ENCODE data around the gene SPNS3. TPM values are rescaled to one million over a fixed set of nuclear protein-coding genes. Genes with fewer than 3 reads are reported as not detected.

Gene SPNS3
- total RNA-seq, 2 experiments from 2014 or later: 11.7 to 14.3 TPM

- peak overlapping the region; percentile 37 for H3K4me3 Mint-ChIP-seq
- peak overlapping the region; percentile 38 for H3K27ac Mint-ChIP-seq
- no peaks in the 10 kb centered on the region for H3K36me3 Mint-ChIP-seq
- H3K4me1 Mint-ChIP-seq: peaks cover 5% of the 10 kb centered on the region
- DNase-seq: peak; percentile 87
- no peaks in the 10 kb centered on the region for H3K9me3 Mint-ChIP-seq
- no peaks in the 10 kb centered on the region for H3K27me3 Mint-ChIP-seq
Observed at GRCh38 chr17:4412933-4413831, 20.6 kb upstream of the SPNS3 start.

- H3K27ac Mint-ChIP-seq: no peak overlapping the region
- no peak overlapping the region for H3K4me3 Mint-ChIP-seq
Observed at GRCh38 chr17:4417129-4417667, 16.5 kb upstream of the SPNS3 start.

DNA sequence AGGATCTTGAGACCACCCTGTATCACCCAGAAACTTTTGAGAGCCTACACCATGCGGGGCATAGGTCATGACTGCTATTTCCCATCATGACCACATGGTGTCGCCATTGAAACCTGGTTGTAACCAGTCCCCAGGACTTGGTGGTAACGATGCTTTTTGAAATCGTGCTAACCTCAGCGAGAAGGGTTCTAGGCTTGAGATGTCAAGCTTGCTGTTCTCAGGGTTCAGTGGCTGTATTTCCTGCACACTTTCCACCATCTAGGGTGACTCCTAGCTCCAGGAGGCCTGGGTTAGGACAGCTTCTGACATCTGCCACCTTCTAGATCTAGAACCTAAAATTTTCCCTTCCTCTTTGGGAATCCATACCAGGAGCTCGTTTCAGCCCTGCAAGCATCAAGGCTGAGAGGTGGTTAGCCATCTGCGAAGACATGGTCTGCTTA lies 13.0 kb upstream of the SPNS3 start:
- H3K27ac Mint-ChIP-seq: no peak overlapping the region

More at GRCh38 chr17:4417129-4417667, 16.5 kb upstream of the SPNS3 start:
- Mint-ChIP-seq H3K9me3 (no peaks in the 10 kb centered on the region), H3K4me1 (peaks cover 5% of the 10 kb centered on the region), H3K27me3 (no peaks in the 10 kb centered on the region), H3K36me3 (no peaks in the 10 kb centered on the region)
- DNase-seq: no peak

DNA sequence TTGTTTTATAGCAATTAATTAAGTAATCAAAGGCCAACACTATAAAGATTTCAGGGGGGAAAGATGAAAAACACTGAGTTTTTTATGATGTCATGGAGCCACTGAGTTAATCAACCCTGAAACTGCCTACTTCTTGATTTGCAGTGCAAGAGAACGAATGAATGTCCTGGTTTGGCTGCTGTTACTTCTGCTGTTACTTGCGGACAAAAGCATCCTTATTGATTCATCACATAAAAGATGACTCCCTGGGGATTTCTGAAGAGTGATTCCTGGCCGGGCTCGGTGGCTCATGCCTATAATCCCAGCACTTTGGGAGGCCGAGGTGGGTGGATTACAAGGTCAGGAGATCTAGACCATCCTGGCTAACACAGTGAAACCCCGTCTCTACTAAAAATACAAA lies 10.9 kb upstream of the SPNS3 start:
- H3K36me3 Mint-ChIP-seq: no peaks in the 10 kb centered on the region

More for the DNA sequence above, 13.0 kb upstream of the SPNS3 start:
- no peaks in the 10 kb centered on the region for H3K4me1 Mint-ChIP-seq
- H3K9me3 Mint-ChIP-seq: no peaks in the 10 kb centered on the region
- no peaks in the 10 kb centered on the region for H3K27me3 Mint-ChIP-seq
- no peaks in the 10 kb centered on the region for H3K36me3 Mint-ChIP-seq
- peak; percentile 46 for DNase-seq
- no peak overlapping the region for H3K4me3 Mint-ChIP-seq

DNA sequence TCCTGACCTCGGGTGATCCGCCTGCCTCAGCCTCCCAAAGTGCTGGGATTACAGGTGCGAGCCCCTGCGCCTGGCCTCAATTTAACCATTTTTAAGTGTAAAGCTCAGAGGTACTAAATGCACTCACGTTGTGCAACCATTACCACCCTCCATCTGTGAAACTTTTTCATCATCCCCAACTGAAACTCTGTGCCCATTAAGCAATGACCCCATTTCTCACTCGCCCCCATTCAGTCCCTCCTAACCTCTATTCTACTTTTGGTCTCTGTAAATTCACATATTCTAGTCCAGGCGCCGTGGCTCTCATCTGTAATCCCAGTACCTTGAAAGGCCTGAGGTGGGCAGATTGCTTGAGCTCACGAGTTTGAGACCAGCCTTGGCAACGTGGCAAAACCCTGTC lies 8.3 kb upstream of the SPNS3 start:
- no peak overlapping the region for H3K27ac Mint-ChIP-seq
- H3K36me3 Mint-ChIP-seq: no peaks in the 10 kb centered on the region
- no peak overlapping the region for H3K4me3 Mint-ChIP-seq

More for the DNA sequence above, 10.9 kb upstream of the SPNS3 start:
- Mint-ChIP-seq H3K9me3 (no peaks in the 10 kb centered on the region), H3K27ac (no peak overlapping the region), H3K27me3 (no peaks in the 10 kb centered on the region), H3K4me1 (no peaks in the 10 kb centered on the region), H3K4me3 (no peak overlapping the region)
- no peak for DNase-seq

DNA sequence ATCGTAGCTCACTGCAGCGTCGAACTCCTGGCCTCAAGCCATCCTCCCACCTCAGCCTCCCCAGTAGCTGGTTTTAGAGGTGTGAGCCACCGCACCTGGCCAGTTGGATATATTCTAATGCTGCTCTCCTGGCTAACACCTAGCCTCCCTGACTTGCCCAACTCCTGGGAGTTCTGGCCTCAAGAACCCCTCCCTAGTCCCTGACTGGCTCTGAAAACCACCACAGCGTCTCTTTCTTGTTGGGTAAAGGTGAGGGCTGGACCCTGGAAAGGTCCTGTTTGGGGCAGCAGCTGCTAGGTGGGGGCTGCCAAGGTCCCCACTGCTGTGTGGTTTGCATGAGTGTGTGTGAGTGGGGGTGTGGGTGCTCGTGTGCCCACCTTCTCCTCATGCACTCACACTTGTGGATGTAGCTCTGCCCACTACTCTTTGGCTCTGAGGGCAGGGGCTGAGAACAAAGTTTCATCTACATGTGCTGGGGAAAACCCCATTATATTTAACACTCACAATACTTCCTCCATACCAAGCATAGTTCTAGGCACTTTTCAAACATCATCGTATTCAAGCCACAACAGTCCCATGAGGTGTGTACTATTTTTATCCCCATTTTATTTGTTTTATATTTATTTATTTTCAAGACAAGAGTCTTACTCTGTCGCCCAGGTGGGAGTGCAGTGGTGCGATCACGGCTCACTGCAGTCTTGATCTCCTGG lies 7.1 kb upstream of the SPNS3 start:
- H3K4me1 Mint-ChIP-seq: peaks cover 3% of the 10 kb centered on the region
- H3K27me3 Mint-ChIP-seq: no peaks in the 10 kb centered on the region

More for the DNA sequence above, 8.3 kb upstream of the SPNS3 start:
- Mint-ChIP-seq H3K4me1 (peaks cover 3% of the 10 kb centered on the region), H3K27me3 (no peaks in the 10 kb centered on the region), H3K9me3 (no peaks in the 10 kb centered on the region)
- no peak for DNase-seq

DNA sequence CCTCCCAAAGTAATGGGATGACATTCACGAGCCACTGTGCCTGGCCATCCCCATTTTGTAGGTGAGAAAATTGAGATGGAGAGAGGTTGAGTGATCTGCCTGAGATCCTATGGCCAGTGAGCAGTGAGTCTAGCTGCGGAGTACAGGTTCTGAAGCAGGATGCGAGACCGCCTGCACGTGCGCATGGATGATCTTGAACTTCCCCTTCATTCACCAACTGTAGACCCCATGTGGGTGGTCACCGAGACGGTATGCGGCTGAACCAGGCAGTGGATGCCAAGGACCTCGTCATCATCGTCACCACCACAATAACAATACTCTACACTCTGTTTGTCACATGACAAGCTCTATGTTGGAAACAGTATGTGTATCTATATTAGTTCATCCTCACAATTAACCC lies 6.2 kb upstream of the SPNS3 start:
- Mint-ChIP-seq H3K36me3 (no peaks in the 10 kb centered on the region), H3K27me3 (no peaks in the 10 kb centered on the region), H3K27ac (no peak overlapping the region)

More for the DNA sequence above, 7.1 kb upstream of the SPNS3 start:
- H3K27ac Mint-ChIP-seq: no peak overlapping the region
- DNase-seq: no peak
- H3K9me3 Mint-ChIP-seq: no peaks in the 10 kb centered on the region
- no peak overlapping the region for H3K4me3 Mint-ChIP-seq
- no peaks in the 10 kb centered on the region for H3K36me3 Mint-ChIP-seq

DNA sequence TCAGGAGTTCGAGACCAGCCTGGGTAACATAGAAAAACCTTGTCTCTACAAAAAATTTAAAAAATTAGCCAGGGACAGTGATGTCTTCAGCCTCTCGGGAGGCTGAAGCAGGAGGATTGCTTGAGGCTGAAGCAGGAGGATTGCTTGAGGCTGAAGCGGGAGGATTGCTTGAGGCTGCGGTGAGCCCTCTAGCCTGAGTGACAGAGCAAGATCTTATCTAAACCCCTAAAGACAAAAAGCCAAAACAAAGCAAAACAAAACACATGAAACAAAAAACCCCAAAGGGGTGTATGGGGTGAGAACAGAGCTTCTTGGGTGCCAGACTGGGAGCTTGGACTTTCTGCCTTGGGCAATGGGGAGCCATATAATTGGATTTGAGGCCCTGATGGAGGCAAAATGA lies 2.6 kb downstream of the SPNS3 start:
- H3K27me3 Mint-ChIP-seq: no peaks in the 10 kb centered on the region
- peaks cover 26% of the 10 kb centered on the region for H3K4me1 Mint-ChIP-seq
- DNase-seq: no peak
- no peak overlapping the region for H3K27ac Mint-ChIP-seq
- H3K36me3 Mint-ChIP-seq: peaks cover 7% of the 10 kb centered on the region
- H3K4me3 Mint-ChIP-seq: peak overlapping the region; percentile 12
- H3K9me3 Mint-ChIP-seq: no peaks in the 10 kb centered on the region

More for the DNA sequence above, 6.2 kb upstream of the SPNS3 start:
- H3K9me3 Mint-ChIP-seq: no peaks in the 10 kb centered on the region
- DNase-seq: no peak
- H3K4me3 Mint-ChIP-seq: no peak overlapping the region
- H3K4me1 Mint-ChIP-seq: peaks cover 3% of the 10 kb centered on the region

DNA sequence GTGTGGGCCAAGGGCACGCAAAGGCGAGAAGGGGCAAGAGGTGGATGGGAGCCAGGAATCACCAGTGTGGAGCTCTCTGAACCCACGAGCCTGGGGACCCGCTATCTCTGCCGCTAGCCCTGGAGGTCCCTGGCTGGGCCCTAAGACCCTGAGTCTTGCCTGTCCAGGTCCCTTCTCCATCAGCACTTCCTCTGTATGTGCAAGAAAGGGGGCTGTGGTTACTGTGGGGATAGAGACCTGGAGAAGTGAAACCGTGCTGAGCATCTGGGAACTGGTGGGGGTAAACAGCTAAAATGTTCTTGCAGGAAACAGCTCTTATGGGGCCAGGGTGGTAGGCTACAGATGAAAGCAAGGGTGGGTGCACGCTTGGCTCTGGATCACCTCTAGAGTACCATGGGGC lies 3.1 kb downstream of the SPNS3 start:
- no peaks in the 10 kb centered on the region for H3K27me3 Mint-ChIP-seq
- peak overlapping the region; percentile 7 for H3K27ac Mint-ChIP-seq
- peaks cover 7% of the 10 kb centered on the region for H3K36me3 Mint-ChIP-seq
- H3K9me3 Mint-ChIP-seq: no peaks in the 10 kb centered on the region
- H3K4me1 Mint-ChIP-seq: peaks cover 26% of the 10 kb centered on the region
- no peak overlapping the region for H3K4me3 Mint-ChIP-seq
- no peak for DNase-seq

GRCh38 chr17:4438162-4438944 lies 4.6 kb downstream of the SPNS3 start:
- Mint-ChIP-seq H3K27ac (no peak overlapping the region), H3K4me1 (peaks cover 21% of the 10 kb centered on the region), H3K36me3 (peaks cover 7% of the 10 kb centered on the region), H3K9me3 (no peaks in the 10 kb centered on the region), H3K27me3 (no peaks in the 10 kb centered on the region), H3K4me3 (no peak overlapping the region)
- no peak for DNase-seq

GRCh38 chr17:4440021-4440420 lies 6.3 kb downstream of the SPNS3 start:
- Mint-ChIP-seq H3K4me3 (no peak overlapping the region), H3K27me3 (no peaks in the 10 kb centered on the region), H3K27ac (no peak overlapping the region), H3K9me3 (no peaks in the 10 kb centered on the region), H3K36me3 (peaks cover 7% of the 10 kb centered on the region), H3K4me1 (peaks cover 14% of the 10 kb centered on the region)
- DNase-seq: no peak

DNA sequence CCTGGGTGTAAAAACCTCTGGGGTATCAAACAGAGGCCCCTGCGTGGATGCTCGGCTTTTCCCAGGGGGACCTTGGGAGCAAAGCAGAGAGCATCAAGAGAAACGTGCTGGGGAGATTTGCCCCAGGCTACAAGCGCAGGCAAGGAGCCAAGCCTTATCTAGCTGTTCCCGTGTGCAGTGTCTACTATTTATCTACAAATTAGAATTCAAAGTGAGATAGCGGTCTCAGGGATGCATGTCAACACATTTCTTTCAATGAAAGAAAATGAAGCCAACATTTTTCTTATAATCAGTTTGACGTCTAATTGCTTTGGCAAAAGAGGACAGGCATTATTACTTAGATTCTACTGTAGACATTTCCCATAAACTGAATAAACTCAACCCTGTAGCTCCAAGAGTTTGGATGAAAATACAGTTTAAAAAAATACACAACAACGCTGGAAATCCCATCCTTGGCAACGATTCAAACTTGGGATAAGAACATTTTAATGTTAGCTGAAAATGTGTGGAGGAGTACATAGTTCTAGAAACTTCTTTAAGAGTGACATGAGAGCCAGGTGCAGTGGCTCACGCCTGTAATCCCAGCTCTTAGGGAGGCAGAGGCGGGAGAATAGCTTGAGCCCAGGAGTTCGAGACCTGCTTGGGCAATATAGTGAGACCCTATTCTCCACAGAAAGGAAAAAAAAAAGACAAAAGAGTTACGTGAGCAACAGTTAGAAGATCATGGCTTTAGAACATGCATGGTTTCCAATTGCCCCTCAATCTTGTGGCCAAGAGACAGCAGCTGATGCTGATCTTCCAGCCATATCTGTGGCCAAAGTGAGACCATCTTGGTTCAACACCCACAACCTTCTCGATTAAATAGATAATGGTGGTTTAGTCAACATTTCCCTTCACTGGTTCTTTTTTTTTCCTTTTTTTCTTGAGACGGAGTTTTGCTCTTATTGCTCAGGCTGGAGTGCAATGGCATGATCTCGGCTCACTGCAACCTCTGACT lies 7.2 kb downstream of the SPNS3 start:
- Mint-ChIP-seq H3K9me3 (no peaks in the 10 kb centered on the region), H3K36me3 (peaks cover under 1% of the 10 kb centered on the region), H3K27me3 (no peaks in the 10 kb centered on the region), H3K4me3 (no peak overlapping the region), H3K27ac (no peak overlapping the region), H3K4me1 (peaks cover 8% of the 10 kb centered on the region)
- no peak for DNase-seq

DNA sequence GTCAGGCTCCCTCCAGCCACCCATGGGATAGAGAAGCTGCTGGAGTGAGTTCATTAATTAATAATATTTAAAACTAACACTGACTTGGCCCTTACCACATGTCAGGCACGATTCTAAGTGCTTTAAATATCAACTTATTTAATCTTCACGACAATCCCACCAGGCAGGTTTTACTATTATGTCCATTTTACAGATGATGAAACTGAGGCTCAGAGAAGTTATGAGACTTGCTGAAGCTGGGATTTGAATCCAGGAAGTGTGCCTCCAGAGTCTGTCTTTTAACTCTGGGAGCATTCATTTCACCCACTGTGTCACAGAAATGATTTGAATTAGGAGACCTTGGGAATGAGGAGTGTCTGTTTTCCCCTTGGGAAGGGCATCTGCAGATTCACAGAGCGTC lies 8.8 kb downstream of the SPNS3 start:
- no peaks in the 10 kb centered on the region for H3K36me3 Mint-ChIP-seq
- no peak overlapping the region for H3K27ac Mint-ChIP-seq
- H3K9me3 Mint-ChIP-seq: no peaks in the 10 kb centered on the region
- H3K27me3 Mint-ChIP-seq: no peaks in the 10 kb centered on the region
- H3K4me3 Mint-ChIP-seq: no peak overlapping the region
- DNase-seq: no peak
- H3K4me1 Mint-ChIP-seq: no peaks in the 10 kb centered on the region

DNA sequence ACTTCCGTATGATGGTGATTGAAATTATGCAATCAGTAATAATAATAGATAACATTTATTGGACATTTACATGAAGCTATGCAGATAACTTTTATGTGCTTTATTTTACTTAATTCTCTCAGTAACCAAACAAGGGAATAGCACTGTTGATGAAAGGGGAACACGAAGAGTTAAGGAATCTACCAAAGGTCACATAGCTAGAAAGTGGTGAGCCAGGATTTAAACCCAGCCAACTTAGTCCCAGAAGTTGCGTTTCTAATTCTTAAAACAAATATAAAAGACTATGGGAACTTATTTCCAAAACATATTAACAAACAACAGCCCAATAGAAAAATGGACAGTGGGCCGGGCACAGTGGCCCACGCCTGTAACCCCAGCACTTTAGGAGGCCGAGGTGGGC lies 9.7 kb downstream of the SPNS3 start:
- H3K27me3 Mint-ChIP-seq: no peaks in the 10 kb centered on the region
- no peak for DNase-seq
- no peak overlapping the region for H3K27ac Mint-ChIP-seq
- no peaks in the 10 kb centered on the region for H3K9me3 Mint-ChIP-seq
- H3K4me1 Mint-ChIP-seq: no peaks in the 10 kb centered on the region
- H3K4me3 Mint-ChIP-seq: no peak overlapping the region
- H3K36me3 Mint-ChIP-seq: no peaks in the 10 kb centered on the region
